KBM-7 (cell line): ENCODE data around the gene PIGT.
A peak's percentile ranks its signal among the peaks of the same experiment; 100 is the strongest.

Experiments
- DNase-seq: peaks from one replicate; pipeline ENCODE4 v3.0.0-alpha.2; 2015
- in situ Hi-C: fragments of 300-500 bp; cut with MboI; formaldehyde crosslinking; loops from 2 replicates; pipeline ENCODE4 v1.14.3; 2020; ENCODE audit warnings: low sequenced_read_pairs, low pct_unique_long_range_greater_than_20kb, mixed read lengths

Gene PIGT

DNA sequence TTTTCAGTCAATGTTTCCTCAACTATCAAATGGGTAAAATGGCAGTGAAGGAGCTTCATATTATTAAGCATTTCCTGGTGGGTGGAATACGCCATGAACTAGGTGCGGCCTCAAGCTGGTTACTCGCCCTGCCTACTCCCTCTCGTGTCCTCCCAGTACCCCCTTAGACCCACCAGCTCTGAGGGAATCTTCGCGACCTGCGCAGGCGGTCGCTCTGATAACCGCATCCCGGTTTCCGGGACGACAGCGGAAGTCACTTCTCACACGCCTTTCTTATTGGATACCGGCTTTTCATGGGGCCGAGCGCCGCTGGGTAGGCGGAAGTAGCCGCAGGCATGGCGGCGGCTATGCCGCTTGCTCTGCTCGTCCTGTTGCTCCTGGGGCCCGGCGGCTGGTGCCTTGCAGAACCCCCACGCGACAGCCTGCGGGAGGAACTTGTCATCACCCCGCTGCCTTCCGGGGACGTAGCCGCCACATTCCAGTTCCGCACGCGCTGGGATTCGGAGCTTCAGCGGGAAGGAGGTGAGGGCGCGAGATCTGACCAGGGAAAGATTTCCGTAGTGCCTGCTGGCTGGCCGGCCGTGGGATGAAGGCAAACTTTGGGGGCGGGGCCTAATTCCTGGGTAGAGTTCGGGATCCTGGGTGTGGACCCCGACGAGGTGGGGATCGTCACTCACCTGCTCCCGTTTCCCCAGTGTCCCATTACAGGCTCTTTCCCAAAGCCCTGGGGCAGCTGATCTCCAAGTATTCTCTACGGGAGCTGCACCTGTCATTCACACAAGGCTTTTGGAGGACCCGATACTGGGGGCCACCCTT is at the start of gene PIGT:
PIGT (plus strand) TSS at position 320 of the 816 bp plus-strand sequence; CDS start at position 336, 16 bp downstream.
- peak; percentile 86 for DNase-seq
- in situ Hi-C loops, result no loop called here

DNA sequence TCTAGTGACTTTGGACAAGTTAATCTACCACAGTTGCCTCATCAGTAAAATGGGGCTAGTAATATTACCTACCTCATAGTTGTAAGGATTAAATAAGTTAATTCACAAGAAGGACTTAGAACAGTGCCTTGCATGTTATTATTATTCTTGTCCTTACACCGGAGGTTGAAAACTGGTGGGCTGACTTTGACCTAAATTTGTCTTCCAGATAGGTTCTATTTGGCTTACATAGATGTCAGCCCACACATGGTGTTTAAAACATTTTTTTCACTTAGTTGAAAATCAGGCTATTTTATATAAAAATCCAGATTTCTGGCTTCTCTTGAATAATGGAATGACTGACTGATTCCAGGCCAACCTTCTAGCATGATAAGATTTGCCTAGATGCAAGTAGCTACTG is 49.7 kb upstream of the PIGT start:
- no peak for DNase-seq

DNA sequence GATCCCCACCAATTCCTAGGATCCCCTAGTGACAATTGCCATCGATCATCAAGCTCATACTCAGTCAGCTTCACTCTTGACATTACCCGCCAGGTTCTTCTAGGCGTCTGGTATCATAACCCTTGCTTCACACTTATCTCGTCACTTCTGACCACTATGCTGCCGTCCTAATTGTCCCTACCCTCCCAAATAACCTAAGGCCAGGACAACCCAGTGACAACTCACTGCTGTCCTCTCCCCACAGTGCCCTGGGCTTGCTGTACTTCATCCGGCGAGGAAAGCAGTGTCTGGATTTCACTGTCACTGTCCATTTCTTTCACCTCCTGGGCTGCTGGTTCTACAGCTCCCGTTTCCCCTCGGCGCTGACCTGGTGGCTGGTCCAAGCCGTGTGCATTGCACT is 49.3 kb upstream of the PIGT start:
- in situ Hi-C loops, result no loop called here
- no peak for DNase-seq

More for the DNA sequence above, 49.7 kb upstream of the PIGT start:
- in situ Hi-C loops, result no loop called here

GRCh38 chr20:45367126-45367525 is 48.8 kb upstream of the PIGT start:
- in situ Hi-C loops, result no loop called here
- DNase-seq, result no peak

- peak; percentile 89 for DNase-seq
- in situ Hi-C loops, result no loop called here
Measured at GRCh38 chr20:45368221-45368980, 47.5 kb upstream of the PIGT start.

DNA sequence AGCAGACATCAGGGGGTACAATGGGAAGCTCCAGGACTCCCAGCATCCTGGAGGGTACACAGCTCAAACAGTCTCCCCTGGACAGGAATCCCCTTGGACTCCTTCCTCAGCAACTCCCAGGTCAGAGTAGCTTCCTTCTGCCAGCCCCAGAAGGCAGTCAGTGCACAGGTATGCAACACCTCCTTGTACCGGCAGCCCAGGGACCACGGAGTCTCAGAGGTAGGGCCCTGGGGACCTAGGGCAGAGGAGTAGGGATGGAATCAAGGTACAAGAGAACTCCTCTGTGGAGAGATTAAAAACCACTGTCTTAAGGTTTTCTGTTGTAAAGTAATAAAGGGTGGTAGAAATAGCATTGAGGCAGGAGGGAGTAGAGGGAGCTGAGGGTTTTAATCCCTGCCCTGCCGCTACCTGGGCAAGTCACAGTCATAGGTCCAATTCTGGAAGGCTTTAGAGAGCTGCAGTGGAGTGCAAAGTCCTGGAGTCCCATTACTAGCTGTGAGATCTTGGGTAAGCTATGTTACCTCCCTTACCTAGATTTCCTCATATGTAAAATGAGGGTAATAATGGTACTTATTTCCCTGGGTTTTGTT is 45.3 kb upstream of the PIGT start:
- no peak for DNase-seq
- in situ Hi-C loops, result no loop called here

DNA sequence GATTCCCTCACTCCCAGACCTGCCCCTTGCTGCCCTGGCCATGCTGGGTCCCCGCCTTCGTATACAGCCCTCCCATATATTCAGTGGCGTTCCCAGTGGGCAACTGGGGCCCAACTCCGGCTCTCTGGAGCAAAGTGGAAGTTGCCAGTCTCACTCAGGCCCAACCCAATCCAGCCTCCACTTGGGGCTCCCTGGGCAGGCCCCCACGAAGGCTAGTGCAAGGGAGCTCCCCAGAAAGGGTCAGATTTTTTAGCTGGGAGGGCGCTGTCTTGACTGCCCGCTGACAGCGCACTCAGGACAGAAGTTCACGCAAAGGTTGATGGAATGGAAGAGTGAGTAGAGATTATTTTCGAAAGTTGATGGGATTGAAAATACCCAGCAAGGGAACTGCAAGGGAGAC is 43.7 kb upstream of the PIGT start:
- DNase-seq, result no peak
- in situ Hi-C loops, result no loop called here

- DNase-seq, result no peak
- in situ Hi-C loops, result no loop called here
Measured at GRCh38 chr20:45372646-45373352, 43.1 kb upstream of the PIGT start.

- in situ Hi-C loops, result no loop called here
- DNase-seq, result peak; percentile 82
Measured at GRCh38 chr20:45373353-45374100, 42.4 kb upstream of the PIGT start.

DNA sequence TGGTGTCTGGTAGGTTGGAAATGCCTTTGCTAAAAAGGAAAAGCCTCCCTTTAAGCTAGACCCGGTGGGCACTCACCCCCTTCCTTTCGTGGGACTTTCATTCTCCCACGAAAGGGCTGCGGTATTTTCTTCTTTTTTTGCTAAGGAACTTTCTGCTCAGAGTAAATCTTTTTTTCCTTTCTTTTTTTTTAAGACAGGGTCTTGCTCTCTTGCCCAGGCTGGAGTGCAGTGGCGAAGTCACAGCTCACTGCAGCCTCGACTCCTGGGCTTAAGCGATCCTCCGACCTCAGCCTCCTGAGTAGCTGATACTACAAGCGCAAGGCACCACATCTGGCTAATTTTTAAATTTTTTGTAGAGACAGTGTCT is 41.9 kb upstream of the PIGT start:
- no peak for DNase-seq
- in situ Hi-C loops, result no loop called here

DNA sequence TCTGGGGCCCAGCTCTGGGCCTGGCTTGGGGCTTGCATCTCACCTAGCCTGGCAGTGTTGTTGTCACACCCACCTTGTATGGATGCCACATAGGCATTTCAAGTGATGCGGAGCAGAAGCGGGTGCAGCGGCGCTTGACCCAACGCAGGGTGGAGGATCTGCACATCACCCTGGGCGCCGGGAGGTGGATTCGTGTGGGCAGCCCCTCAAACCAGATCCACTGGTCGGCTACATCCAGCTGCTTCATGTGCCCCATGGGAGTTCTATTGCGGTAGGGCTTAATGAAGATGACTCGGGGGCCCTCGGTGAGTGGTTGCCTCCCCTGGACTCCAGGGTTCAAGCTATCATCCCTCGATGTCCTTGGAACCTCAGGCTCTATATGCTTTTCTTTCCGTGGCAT is 41.0 kb upstream of the PIGT start:
- no peak for DNase-seq
- in situ Hi-C loops, result no loop called here

GRCh38 chr20:45377269-45377668 is 38.7 kb upstream of the PIGT start:
- in situ Hi-C loops, result no loop called here
- DNase-seq, result no peak

GRCh38 chr20:45378191-45378590 is 37.8 kb upstream of the PIGT start, which contains the start of gene TP53TG5:
TP53TG5 (minus strand) TSS chr20:45378325; CDS start chr20:45378236, 89 bp downstream.
- no peak for DNase-seq
- in situ Hi-C loops, result no loop called here

GRCh38 chr20:45387274-45387673 is 28.7 kb upstream of the PIGT start:
- in situ Hi-C loops, result no loop called here
- DNase-seq, result no peak

GRCh38 chr20:45390931-45391330 is 25.0 kb upstream of the PIGT start:
- in situ Hi-C loops, result no loop called here
- no peak for DNase-seq

- no peak for DNase-seq
- in situ Hi-C loops, result no loop called here
Measured at GRCh38 chr20:45391559-45391958, 24.4 kb upstream of the PIGT start.

DNA sequence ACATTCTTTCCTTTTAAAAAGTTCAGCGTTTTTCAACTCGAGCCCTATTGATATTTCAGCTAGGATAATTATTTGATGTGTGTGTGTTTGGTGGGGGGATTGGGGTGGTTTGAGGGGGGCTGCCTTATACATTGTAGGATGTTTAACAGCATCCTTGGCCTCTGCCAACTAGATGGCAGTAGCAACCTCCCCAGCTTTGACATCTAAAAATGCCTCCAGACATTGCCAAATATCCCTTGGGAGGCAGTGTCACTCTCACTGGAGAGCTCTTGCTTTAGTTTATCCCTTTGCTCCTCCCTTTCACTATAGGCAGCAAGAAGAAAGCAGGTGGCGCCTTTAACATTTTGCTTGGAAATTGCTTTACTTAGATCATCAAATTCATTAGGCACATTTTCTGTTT is 23.2 kb upstream of the PIGT start:
- in situ Hi-C loops, result no loop called here
- DNase-seq, result no peak

DNA sequence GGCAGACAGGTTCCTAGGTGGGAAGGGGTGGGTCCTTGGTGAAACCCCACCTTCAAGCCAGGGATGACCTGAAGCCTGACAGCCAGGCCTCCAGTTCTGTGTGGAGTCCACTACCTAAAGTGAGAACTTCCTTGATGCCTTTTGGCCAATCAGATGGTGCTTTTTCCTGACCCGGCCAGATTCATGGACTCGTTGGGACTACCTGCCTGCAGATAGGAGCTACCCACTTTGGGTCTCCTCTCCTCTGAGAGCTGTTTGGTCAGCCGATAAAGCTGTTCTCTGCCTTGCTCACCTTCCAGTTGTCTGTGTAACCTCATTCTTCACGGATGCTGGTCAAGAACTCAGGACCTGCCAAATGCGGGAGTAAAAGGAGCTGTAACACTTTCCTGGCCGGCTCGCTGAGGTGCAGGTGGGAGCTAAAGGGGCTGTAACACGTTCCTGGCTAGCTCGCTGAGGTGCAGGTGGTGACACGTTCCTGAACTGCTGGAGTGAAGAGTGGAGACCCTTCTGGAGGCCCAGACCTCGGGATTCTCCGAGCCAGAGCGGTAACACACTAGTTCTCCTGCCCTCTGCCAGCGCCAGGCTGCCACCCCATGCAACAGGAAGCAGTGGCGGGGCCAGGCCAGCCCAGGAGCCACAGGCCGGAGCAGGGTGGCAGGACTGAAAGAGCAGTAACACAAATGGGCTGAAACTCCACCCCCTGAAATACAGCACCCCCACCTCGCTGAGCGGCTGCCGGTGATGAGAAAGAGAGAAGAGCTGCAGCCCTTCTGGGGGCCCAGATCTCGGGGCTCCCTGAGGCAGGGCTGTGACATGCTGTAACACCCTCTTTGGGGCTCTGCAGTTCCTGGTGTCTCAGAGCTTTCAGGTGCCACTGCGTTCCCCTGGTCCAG is 21.5 kb upstream of the PIGT start:
- DNase-seq, result no peak
- in situ Hi-C loops, result no loop called here
